ENCODE results near the gene CD36.

Gene CD36

DNA sequence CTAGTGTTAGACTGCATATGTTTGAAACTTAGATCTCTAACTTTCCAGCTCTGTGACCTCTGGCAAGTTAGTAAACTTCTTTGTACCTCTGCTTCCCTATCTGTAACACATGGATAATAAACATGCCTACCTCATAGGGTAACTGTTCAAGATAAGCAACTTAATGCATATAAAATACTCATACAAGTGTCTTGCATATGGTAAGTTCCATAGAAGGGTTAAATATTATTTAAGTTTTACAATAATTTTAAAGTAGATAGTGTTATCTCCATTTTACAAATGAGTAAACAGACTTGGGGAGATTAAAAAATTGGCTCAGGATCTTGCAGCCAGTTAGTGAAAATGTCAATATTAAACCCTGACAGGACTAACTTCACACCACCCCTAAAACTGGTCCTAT, 30.1 kb upstream of the CD36 start:
- H3K36me3 ChIP-seq (replicated peaks; ENCODE audit: low read depth, low read length), result no peaks in the 10 kb centered on the region
- no peaks in the 10 kb centered on the region for H3K9me3 ChIP-seq (ENCODE audit: insufficient read depth, low read length)
- H3K9ac ChIP-seq (ENCODE audit: low read length), result no peak overlapping the region
- no peaks in the 10 kb centered on the region for H3K79me2 ChIP-seq (ENCODE audit: low read length)
- H3K27ac ChIP-seq (ENCODE audit: low read length), result no peak overlapping the region
- no peaks in the 10 kb centered on the region for H3K27me3 ChIP-seq (ENCODE audit: low read depth, low read length)
- no peak for TF ChIP-seq EZH2phosphoT487 (IDR thresholded peaks at IDR 0.05; ENCODE audit: low read depth)
- TF ChIP-seq, protein P1, sequence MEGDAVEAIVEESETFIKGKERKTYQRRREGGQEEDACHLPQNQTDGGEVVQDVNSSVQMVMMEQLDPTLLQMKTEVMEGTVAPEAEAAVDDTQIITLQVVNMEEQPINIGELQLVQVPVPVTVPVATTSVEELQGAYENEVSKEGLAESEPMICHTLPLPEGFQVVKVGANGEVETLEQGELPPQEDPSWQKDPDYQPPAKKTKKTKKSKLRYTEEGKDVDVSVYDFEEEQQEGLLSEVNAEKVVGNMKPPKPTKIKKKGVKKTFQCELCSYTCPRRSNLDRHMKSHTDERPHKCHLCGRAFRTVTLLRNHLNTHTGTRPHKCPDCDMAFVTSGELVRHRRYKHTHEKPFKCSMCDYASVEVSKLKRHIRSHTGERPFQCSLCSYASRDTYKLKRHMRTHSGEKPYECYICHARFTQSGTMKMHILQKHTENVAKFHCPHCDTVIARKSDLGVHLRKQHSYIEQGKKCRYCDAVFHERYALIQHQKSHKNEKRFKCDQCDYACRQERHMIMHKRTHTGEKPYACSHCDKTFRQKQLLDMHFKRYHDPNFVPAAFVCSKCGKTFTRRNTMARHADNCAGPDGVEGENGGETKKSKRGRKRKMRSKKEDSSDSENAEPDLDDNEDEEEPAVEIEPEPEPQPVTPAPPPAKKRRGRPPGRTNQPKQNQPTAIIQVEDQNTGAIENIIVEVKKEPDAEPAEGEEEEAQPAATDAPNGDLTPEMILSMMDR (IDR thresholded peaks at IDR 0.05; ENCODE audit: low read depth, low read length), result no peak
- H3K4me1 ChIP-seq (ENCODE audit: low read length), result no peaks in the 10 kb centered on the region
- no peak overlapping the region for H3K4me3 ChIP-seq (ENCODE audit: low read length)
- H3K4me2 ChIP-seq (ENCODE audit: low read length), result no peak overlapping the region
- no peak overlapping the region for H2AFZ ChIP-seq (ENCODE audit: low read depth, low read length)
- H4K20me1 ChIP-seq (ENCODE audit: insufficient read depth, low read length), result no peaks in the 10 kb centered on the region

DNA sequence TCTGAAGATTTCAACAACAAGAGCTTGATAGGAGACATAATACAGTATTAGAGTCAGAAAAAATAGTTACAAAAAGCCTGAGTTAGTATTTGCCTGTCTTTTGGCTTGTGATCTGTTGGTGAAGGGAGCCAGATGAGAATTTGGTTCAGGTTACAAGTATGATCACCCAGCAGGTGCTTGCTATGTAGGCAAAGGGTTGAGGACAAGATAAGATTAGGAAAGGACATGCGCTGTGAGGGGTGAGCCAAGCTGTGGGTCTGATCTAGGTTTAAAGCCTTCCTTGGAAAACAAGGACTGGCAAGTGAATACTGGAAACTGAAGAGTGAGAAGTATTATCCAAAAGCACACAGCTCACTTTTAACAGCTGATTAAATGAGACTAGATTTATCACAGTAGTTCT, 28.7 kb upstream of the CD36 start:
- Histone ChIP-seq H3K79me2 (ENCODE audit: low read length) (no peaks in the 10 kb centered on the region), H3K27me3 (ENCODE audit: low read depth, low read length) (no peaks in the 10 kb centered on the region), H2AFZ (ENCODE audit: low read depth, low read length) (no peak overlapping the region), H3K9me3 (ENCODE audit: insufficient read depth, low read length) (no peaks in the 10 kb centered on the region), H3K36me3 (replicated peaks; ENCODE audit: low read depth, low read length) (no peaks in the 10 kb centered on the region), H4K20me1 (ENCODE audit: insufficient read depth, low read length) (no peaks in the 10 kb centered on the region), H3K9ac (ENCODE audit: low read length) (no peak overlapping the region), H3K27ac (ENCODE audit: low read length) (no peak overlapping the region), H3K4me1 (ENCODE audit: low read length) (no peaks in the 10 kb centered on the region), H3K4me3 (ENCODE audit: low read length) (no peak overlapping the region), H3K4me2 (ENCODE audit: low read length) (no peak overlapping the region)
- TF ChIP-seq EZH2phosphoT487 (IDR thresholded peaks at IDR 0.05; ENCODE audit: low read depth), result no peak
- TF ChIP-seq, protein P1 (IDR thresholded peaks at IDR 0.05; ENCODE audit: low read depth, low read length), result no peak

DNA sequence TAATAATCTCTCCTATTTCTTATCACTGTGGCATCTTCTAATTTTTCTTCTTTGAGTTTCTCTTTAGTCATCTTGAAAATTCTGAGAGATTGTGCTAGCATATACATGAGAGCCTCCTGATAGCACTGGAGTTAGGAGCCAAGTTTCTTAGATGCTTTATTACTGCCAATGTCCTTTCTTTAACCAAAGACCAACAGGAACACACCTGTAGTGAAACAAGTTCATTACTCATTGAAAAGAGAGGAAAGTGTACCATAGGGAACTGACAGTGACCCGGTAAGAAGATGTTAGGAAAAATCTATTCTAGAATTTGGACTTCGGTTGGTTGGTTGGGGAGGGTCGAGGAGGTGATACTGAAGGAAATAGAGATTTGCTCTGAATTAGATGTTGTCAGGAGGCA, 27.1 kb upstream of the CD36 start:
- no peak overlapping the region for H3K9ac ChIP-seq (ENCODE audit: low read length)

DNA sequence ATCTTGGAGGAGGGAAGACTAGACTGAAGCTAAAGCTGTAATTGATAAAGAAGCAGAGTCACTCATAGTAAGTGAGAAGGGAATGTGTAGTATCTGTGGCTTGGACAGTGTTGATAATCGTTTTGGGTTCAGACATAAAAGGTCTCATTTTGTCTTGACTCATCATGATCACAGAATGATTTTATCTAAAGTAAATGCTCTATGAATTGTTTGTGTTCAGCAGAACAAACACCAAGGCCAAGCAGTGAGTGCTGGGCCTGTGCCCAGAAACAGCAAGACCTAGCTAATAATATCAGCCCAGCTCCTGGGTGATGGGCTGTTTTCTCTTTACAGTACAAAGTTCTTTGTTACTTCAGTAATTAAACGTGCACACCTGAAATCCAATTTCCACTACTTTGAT, 26.7 kb upstream of the CD36 start:
- H3K4me2 ChIP-seq (ENCODE audit: low read length), result no peak overlapping the region

More for the DNA sequence above, 27.1 kb upstream of the CD36 start:
- no peaks in the 10 kb centered on the region for H3K9me3 ChIP-seq (ENCODE audit: insufficient read depth, low read length)
- no peak overlapping the region for H3K4me3 ChIP-seq (ENCODE audit: low read length)
- no peaks in the 10 kb centered on the region for H3K27me3 ChIP-seq (ENCODE audit: low read depth, low read length)
- no peaks in the 10 kb centered on the region for H3K4me1 ChIP-seq (ENCODE audit: low read length)
- H3K4me2 ChIP-seq (ENCODE audit: low read length), result no peak overlapping the region
- H3K36me3 ChIP-seq (replicated peaks; ENCODE audit: low read depth, low read length), result no peaks in the 10 kb centered on the region
- H4K20me1 ChIP-seq (ENCODE audit: insufficient read depth, low read length), result no peaks in the 10 kb centered on the region
- no peak overlapping the region for H3K27ac ChIP-seq (ENCODE audit: low read length)
- no peak for TF ChIP-seq EZH2phosphoT487 (IDR thresholded peaks at IDR 0.05; ENCODE audit: low read depth)
- no peak overlapping the region for H2AFZ ChIP-seq (ENCODE audit: low read depth, low read length)
- H3K79me2 ChIP-seq (ENCODE audit: low read length), result no peaks in the 10 kb centered on the region

More for the DNA sequence above, 26.7 kb upstream of the CD36 start:
- Histone ChIP-seq H3K9ac (ENCODE audit: low read length) (no peak overlapping the region), H4K20me1 (ENCODE audit: insufficient read depth, low read length) (no peaks in the 10 kb centered on the region), H3K4me3 (ENCODE audit: low read length) (no peak overlapping the region), H2AFZ (ENCODE audit: low read depth, low read length) (no peak overlapping the region), H3K79me2 (ENCODE audit: low read length) (no peaks in the 10 kb centered on the region), H3K27ac (ENCODE audit: low read length) (no peak overlapping the region), H3K36me3 (replicated peaks; ENCODE audit: low read depth, low read length) (no peaks in the 10 kb centered on the region), H3K9me3 (ENCODE audit: insufficient read depth, low read length) (no peaks in the 10 kb centered on the region), H3K27me3 (ENCODE audit: low read depth, low read length) (no peaks in the 10 kb centered on the region), H3K4me1 (ENCODE audit: low read length) (no peaks in the 10 kb centered on the region)
- TF ChIP-seq, protein P1 (IDR thresholded peaks at IDR 0.05; ENCODE audit: low read depth, low read length), result no peak
- TF ChIP-seq EZH2phosphoT487 (IDR thresholded peaks at IDR 0.05; ENCODE audit: low read depth), result no peak
